GM21381 (cell line): Measurements from ENCODE around the gene CLTB.

Experiments
- ATAC-seq: cut with Tn5 transposase; IDR thresholded peaks from one replicate; pipeline ENCODE4 v1.9.1; 2021; ENCODE audit warnings: mild to moderate bottlenecking, moderate library complexity; ENCODE audit not compliant: unreplicated experiment

The CLTB gene

DNA sequence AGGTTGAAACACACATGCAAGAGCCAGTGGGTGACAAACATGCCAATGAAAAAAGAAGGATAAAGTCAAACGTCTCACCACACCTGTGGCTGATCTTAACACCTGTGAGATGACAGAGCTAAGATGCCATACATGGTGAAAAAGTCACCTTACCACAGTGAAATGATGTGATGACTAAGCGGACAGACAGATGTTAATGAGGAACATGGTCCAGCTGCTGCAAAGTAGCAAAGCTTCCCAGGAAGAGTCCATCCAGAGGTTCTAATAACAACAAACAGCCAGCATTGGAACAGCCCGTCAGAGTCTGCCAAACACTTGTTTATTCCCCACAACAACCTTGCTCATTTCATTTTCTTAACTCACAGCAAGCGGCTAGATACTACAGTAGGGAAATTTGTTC, 56.7 kb downstream of the CLTB start:
- no peak for ATAC-seq

- no peak for ATAC-seq
These were observed 60.2 kb downstream of the CLTB start for GRCh38 chr5:176356179-176356566.

DNA sequence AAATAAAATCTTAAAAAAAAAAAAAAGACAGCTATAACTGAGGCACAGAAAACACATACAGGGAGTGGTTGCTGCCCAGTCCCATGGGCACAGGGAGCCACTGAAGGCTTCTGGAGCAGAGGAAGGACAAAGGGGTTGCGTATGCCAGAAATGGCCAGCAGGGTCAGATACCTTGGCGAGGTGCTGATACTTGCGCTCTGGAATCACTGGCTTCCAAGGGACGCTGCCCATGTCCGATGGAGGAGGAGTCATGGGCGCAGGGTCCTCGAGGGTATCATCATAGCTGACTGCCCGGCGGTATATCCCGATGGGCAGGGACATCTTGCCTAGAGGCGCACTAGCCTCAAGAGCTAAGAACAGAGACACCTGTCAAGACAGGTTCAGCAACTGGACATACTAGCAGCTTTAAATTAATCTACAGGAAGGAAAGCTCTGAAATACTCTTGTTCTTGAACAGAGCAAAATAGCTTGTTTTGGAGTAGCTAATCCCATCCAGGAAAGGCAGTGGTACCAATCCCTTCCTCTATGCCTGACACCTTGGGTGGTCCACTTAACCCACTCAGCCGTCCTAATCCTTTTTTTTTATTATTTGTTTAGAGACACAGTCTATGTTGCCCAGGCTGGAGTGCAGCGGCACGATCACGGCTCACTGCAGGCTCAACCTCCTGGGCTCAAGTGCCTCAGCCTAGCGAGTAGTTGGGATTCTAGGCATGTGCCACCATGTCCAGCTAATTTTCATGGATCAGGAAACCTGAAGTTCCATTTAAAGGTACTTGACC, 60.8 kb downstream of the CLTB start:
- no peak for ATAC-seq

- no peak for ATAC-seq
These were observed 62.8 kb downstream of the CLTB start for GRCh38 chr5:176353533-176353932.

- ATAC-seq = no peak
These were observed 64.0 kb downstream of the CLTB start for GRCh38 chr5:176352116-176352878.

GRCh38 chr5:176350416-176350815, 65.9 kb downstream of the CLTB start:
- ATAC-seq = no peak

- ATAC-seq = no peak
These were observed 73.4 kb downstream of the CLTB start for GRCh38 chr5:176342766-176343458.
